Femur (tissue), 1 donor: ENCODE data around the gene EIF5.

Experiments
- DNase-seq: peaks from one replicate; pipeline ENCODE4 v3.0.0-alpha.2; 2017

EIF5 gene

DNA sequence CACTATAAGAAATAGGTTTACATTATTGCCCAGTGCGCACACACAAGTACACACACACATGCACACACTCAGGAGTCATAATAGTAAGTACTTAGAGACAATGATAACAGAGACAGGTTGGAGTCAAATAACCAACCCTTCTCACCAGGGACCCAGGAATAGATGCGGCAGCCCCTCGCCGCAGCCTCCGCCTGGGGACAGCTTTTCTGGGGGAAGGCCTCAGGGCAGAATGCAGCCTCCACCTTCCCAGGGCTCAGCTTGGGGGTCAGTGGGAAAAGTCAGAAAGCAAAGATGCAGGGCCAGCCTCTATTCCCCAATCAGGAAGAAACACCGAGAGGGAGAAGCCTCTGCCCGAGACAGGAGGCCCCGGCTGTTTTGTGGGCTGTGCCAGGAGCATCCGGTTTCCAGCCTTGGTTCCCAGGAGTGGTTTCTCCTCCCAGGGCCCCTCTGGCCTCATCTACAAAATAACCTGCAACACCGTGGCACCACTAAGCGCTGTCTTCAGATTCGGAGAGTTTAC is 23.4 kb upstream of the EIF5 start:
- no peak for DNase-seq

DNA sequence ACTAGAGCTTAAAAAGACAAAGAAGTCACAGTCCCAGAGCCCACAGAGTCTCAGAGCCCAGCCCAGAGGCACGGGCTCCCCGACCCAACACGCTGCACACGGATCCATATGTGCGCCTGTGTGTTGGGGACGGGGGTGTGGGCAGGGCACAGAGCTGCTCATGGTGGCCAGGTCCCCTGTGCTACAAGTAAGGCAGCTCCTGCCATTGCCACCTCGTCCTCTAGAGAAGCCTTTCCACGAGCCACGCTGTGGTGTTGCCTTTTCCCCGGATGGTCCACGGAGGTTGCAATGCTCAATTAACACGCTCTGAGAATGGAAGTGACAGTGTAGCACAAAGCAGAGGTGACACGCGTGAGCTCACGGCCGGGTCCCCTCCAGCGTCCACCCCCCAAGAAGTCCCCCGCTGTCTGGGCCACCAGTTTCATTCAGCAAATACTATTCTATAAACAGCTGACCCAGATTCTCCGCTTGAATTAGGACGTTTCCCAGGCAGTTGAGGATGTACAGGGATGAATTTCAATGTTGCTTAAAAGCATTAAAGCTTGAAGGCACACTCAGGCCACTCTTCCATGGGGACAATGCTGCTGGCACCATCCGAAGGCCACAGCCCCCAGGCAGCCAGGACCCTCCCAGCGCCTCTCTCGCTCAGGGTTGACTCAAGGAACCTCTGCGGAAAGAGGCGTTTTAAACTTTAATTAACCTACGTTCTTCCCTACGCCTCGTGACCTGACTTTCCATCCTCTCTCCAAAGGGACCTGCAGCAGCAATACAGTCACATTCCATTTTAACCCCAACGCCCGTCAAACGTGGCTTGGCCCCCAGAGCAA is 22.7 kb upstream of the EIF5 start:
- no peak for DNase-seq

DNA sequence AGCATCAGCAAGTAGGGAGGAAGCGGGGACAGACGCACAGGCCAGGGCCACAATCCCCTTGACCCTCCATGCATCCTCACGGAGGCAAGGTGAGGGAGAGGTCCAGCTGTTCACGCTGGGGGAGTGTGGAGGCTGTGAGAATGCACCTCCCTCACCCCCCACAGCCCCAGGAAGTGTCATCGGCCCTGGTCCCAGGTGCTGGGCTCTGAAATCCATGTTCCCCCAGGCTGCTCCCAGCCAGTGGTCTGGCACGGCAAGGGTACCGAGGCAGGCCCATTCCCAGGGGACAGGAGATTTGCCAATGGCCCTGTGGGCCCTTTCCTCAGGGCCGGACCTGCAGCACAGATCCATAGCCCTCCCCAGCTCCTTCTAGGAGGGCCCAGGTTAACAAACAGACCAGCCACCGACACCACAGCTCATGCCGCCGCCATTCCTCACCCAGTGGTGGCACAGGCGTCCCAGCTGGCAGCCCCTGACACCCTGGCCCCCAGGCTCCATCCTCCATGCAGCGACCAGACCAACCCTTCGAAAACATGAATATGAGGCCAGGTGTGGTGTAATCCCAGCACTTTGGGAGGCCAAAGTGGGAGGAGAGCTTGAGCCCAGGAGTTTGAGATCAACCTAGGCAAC is 21.9 kb upstream of the EIF5 start:
- no peak for DNase-seq

GRCh38 chr14:103313704-103314103 is 20.3 kb upstream of the EIF5 start:
- DNase-seq: no peak

DNA sequence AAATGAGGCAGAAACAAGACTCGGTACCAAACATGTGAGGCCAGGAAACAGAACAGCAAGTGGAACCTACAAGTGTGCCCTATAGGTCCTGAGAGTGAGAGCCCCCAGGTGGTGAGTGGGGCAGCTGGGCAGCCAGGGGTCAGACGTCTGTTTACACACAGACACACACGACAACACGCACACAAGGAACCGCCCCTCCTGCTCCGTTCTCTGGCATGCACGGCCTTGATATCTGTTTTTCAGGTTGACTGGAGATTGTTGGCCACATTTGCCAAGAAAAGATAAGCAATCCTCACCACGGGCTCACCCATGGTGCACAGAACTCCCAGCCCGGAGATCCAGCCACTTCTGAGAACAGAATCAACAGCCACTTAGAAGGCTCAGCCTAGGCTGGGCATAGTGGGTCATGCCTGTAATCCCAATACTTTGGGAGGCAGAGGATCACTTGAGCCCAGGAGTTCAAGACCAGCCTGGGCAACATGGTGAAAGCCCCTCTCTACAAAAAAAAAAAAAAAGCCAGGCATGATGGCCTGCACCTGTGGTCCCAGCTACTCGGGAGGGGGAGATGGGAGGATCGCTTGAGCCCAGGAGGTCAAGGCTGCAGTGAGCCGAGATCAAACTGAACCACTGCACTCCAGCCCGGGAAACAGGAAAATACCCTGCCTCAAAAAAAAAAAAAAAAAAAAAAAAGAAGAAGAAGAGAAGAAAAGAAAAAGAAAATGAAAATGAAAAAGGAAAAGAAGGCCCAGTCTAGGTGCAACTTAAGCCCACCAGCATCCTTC is 19.4 kb upstream of the EIF5 start:
- no peak for DNase-seq

DNA sequence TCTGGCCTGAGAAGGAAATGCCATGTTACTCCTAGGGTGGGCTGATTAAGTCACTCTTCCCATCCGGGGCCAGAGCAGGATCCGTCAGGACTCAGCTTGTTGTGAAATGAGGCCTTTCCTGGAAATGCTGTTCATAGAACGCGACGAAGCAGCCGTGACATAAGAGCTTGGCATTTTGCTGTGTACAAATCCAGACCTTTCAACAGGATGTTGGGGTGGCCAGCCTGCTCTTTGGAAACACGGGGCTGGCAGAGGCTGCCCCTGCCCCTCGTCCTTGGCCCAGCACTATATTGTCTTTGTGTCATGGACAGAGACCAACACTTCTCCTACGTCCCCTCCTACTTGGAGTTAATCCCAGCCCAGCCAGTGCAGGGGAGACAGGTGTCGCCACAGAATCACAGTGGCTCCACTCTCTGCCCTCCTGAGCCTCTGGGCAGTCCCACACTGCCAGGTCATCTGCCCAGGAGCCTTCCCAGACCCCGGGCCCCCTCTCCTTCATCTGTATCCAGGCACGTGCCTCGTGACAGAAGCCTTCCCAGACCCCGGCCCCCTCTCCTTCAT is 18.6 kb upstream of the EIF5 start:
- peak; percentile 47 for DNase-seq

DNA sequence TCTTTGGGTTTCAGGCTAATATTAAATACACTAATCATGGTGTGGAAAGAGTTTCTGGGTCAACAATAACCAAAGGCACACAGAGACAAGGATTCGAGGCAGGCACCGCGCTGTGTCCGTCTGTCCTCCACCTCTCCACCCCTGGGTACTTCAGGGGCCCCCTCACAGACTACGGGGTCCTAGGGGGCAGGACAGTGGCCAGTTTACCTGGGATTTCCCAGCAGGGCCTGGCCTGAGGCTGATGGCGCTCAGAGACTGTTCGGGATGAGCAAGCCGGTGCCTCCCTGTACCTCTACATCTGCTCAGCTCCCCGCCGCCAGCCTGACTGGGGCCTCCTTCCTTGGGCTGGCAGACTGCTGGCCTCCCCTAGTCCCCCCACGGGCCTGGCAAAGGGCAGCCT is 18.1 kb upstream of the EIF5 start:
- DNase-seq: no peak

- DNase-seq: no peak
Measured at GRCh38 chr14:103316721-103317121, 17.3 kb upstream of the EIF5 start.

DNA sequence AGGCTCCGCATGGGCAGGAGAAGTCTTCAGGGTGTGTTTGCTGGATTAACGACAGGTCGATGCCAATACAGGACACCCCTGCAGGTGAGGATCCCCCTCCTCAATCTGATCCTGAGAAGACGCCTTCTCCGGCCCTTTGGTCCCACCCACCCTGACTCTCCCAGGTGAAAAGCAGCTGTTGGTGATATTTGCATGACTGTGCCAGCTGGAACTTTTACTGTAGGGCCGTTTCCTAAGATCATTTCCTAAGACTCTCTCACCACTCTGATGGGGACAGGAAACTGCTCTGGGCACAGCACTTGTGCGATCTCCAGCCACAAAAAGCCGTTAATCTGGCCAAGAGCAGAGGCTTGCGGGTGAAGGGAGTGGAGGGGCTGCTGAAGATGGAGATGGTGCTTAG is 16.8 kb upstream of the EIF5 start:
- DNase-seq: no peak

DNA sequence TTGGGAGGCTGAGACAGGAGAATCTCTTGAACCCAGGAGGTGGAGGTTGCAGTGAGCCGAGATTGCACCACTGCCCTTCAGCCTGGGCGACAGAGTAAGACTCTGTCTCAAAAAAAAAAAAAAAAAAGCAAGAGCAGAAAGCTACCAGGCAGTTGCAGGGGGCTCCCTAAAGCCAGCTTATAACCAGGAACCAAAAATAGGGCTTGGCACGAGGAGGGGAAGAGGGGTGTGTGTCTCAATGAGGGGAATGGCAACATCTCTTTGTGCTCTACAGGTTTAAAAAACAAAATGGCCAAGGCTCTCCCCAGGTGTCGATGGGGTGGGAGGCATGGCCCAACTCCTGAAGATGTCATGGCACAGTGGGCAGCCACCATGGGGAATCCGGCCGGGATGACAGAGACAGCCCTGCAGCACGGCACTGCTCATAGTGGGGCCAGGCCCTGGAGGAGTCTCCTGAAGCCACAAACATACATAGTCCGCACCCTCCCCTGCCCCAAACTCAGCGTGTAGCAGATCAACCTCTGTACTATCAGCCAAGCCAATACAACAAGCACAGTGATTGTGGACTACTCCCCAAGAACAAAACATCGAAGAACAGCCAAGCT is 16.0 kb upstream of the EIF5 start:
- DNase-seq: no peak

DNA sequence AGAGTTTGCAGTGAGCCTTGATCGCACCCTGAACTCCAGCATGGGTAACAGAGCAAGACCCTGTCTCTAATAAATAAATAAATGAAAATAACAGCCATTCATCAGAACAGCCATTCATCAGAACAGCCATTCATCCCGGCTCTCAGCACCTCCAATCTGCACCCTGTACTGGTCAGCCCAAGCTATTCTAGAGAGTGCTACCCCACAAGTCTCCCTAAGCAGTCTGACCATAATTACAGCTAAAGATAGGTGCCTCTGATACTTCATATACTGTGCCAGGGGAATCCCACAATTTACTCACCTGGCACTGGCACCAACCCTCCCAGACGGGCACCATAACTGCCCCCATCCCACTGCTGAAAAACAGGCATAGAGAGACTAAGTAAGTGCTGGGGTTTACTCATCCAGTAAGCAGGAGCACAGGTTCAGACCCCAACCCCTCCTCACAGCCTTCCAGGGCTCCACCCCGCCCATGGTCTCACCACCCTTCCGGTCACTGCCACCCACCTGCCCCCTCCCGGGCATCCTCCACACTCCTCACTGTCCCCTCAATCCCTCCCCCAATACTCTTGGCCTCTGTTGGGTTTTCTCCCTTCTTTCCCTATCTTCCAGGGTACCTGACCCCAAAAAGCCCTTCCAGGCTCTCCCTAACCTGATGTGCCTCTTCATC is 15.2 kb upstream of the EIF5 start:
- no peak for DNase-seq

DNA sequence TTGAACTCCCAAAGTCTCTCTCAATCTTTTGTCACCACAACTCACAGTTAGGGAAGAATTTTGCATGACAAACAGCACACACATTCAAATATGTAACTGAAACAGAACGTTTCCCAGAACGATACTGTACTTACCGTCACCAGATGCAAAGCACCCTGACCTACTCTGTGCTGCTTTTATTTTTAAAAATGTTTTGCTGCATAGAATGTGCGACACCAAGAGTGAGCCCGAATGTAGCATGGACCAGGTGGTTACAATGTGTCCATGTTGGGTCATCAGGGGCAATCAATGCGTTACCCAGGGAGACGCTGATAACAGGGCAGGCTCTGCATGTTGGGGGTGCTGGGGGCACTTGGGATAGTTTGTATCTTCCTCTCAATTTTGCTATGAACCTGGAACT is 14.6 kb upstream of the EIF5 start:
- no peak for DNase-seq

DNA sequence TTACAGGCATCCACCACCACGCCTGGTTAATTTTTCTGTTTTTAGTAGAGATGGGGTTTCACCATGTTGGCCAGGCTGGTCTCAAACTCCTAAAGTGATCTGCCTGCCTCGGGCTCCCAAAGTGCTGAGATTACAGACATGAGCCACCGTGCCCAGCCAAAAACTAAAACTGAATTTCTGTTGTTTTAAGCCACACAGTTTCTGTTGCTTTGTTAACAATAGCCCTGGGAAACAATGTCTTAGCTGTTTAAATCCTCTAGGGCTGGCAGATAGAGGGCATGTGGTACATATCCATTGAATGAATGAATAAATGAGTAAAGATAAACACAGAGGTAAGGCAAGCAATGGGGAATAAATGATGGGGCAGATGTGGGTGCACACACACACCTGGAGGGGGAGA is 8.0 kb upstream of the EIF5 start:
- DNase-seq: no peak

GRCh38 chr14:103328941-103329340 is 5.1 kb upstream of the EIF5 start:
- no peak for DNase-seq

- no peak for DNase-seq
Measured at GRCh38 chr14:103329401-103330347, 4.4 kb upstream of the EIF5 start.

DNA sequence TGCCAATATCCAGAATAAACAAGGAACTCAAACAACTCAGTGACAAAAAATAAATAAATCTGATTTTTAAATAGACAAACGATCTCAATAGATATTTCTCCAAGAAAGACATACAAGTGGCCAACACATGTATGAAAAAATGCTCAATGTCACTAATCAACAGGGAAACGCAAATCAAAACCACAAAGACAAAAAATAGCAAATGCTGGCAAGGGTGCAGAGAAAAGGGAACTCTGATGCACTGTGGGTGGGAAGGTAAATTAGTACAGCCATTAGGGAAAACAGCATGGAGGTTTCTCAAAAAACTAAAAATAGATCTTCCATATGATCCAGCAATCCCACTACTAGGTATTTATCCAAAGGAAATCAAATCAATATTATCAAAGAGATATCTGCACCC is 3.5 kb upstream of the EIF5 start:
- DNase-seq: no peak

GRCh38 chr14:103332143-103332919 is 1.7 kb upstream of the EIF5 start:
- no peak for DNase-seq

DNA sequence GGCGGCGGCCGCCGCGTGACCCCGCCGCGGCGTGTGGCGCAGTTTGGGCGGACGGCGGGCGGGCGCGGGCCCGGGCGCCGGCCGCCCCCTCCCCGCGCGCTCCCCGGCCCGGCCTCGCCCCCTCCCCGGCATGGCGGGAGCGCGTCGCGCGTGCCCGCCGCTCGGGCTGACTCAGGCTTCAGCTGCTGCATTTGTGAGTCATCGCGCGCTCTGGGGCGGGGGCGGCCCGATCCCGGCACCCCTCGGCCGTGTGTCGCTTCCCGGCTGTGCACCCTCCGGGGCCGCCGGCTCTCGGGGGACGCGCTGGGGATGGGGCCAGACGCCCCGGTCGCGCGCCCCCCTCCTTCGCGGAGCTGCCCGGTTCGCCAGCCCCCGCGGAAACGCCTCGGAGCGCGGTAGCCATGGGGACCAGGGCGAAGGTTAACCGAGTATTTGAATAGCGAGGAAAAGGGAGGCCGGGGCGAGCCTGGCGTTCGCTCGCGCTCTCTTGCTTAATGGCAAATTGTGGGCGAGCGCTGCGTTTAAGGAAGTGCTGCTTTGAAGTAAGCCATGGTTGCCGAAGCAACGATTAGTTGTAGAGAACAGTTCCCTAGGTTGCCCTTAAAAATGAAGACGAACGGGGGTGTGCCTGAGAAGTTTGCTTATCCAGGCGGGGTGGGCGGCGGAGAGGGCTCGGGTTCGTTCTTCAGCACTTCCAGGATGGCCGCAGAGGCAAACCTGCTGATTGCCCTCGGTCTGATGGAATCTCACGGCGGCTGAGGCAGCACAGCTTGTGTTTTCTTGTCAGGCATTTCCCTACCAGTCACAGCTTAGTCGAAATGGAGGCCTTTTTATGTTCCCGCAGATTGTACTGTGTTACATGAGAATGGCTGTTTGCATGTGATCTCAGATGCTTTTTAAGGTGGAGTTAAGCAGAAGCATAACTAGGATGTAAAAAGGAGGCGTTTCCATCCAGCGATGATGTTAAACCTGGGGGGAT is 896 bp downstream of the EIF5 start:
- DNase-seq: peak; percentile 83

DNA sequence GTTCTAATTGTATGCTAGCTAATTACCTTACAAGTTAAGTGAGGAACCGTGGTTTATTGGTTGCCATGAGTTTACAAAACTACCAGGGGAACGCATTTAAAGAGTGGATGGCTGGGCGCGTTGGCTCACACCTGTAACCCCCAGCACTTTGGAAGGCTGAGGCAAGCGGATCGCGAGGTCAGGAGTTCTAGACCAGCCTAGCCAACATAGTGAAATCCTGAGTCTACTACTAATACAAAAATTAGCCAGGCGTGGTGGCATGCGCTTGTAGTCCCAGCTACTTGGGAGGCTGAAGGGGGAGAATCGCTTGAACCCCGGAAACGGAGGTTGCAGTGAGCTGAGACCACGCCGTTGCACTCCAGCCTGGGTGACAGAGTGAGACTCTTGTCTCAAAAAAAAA is 2.2 kb downstream of the EIF5 start:
- DNase-seq: no peak
